Smooth muscle cell (in vitro differentiated cells): ENCODE measurements around the gene IQGAP3. TPM values are rescaled to one million over a fixed set of nuclear protein-coding genes. Genes with fewer than 3 reads are reported as not detected.

Experiments
- DNase-seq: peaks from one replicate; lab custom pipeline; 2025; ENCODE audit not compliant: unreplicated experiment; lab: John Stamatoyannopoulos, UW
- H2AFZ ChIP-seq: fragments of 200-600 bp; sonication (generic); 2 replicates; pipeline ENCODE4 v1.6.0; 2016; ENCODE audit warnings: antibody characterized with exemption, low read depth, mild to moderate bottlenecking
- H3F3A ChIP-seq: fragments of 200-600 bp; sonication (generic); 2 replicates; pipeline ENCODE4 v1.6.0; 2017; ENCODE audit warnings: antibody characterized with exemption, low read depth
- H3K27ac ChIP-seq: fragments of 200-600 bp; sonication (generic); 2 replicates; pipeline ENCODE4 v1.5.1; 2016; ENCODE audit warnings: low read depth, mild to moderate bottlenecking
- H3K27me3 ChIP-seq: fragments of 200-600 bp; sonication (generic); 2 replicates; pipeline ENCODE4 v1.6.1; 2016; ENCODE audit warnings: low read depth, mild to moderate bottlenecking
- H3K36me3 ChIP-seq: fragments of 200-600 bp; sonication (generic); 2 replicates; pipeline ENCODE4 v1.5.1; 2016; ENCODE audit warnings: low read depth
- H3K4me1 ChIP-seq: fragments of 200-600 bp; sonication (generic); 2 replicates; pipeline ENCODE4 v1.5.1; 2016; ENCODE audit warnings: low read depth
- H3K4me2 ChIP-seq: fragments of 200-600 bp; sonication (generic); 2 replicates; pipeline ENCODE4 v1.6.0; 2016; ENCODE audit warnings: mild to moderate bottlenecking
- H3K4me3 ChIP-seq: fragments of 200-600 bp; sonication (generic); 2 replicates; pipeline ENCODE4 v1.5.1; 2016; ENCODE audit warnings: mild to moderate bottlenecking
- H3K79me2 ChIP-seq: fragments of 200-600 bp; sonication (generic); 2 replicates; pipeline ENCODE4 v1.6.0; 2016; ENCODE audit warnings: low read depth, mild to moderate bottlenecking
- H3K9ac ChIP-seq: fragments of 200-600 bp; sonication (generic); 2 replicates; pipeline ENCODE4 v1.6.0; 2016; ENCODE audit warnings: low read depth
- H3K9me3 ChIP-seq: fragments of 200-600 bp; sonication (generic); replicated peaks from 2 replicates; pipeline ENCODE4 v1.5.1; 2016; ENCODE audit warnings: low read depth
- H4K20me1 ChIP-seq: fragments of 200-600 bp; sonication (generic); 2 replicates; pipeline ENCODE4 v1.6.0; 2016; ENCODE audit warnings: low read depth
- WGBS: methylation state at CpG from one replicate; pipeline ENCODE4 v1.1.7; 2016; ENCODE audit warnings: low lambda C conversion rate; 5-methylcytosine and 5-hydroxymethylcytosine counted together
- polyA plus RNA-seq: library from polyadenylated mRNA; unstranded; fragments of >200 nt; fragmentation: Nextera tagmentation; extraction: Ambion mirVana; gene quantifications from 2 replicates; pipeline ENCODE4 v1.2.1, GENCODE V29; 2016
- total RNA-seq: library from RNA; depleted of rRNA; stranded (reverse); fragments of >200 nt; gene quantifications from 2 replicates; pipeline ENCODE4 v1.2.3, GENCODE V29; 2014
- TF ChIP-seq, protein P1 (sequence below): fragments of 200-600 bp; sonication (generic); IDR thresholded peaks from 2 replicates; pipeline ENCODE4 v1.5.1; 2017; ENCODE audit warnings: borderline replicate concordance, mild to moderate bottlenecking, antibody characterized with exemption; ENCODE audit not compliant: insufficient read depth, poor library complexity, severe bottlenecking

IQGAP3 gene
- total and polyA plus RNA-seq, 2 experiments from 2014 or later = 2.6 to 2.9 TPM

DNA sequence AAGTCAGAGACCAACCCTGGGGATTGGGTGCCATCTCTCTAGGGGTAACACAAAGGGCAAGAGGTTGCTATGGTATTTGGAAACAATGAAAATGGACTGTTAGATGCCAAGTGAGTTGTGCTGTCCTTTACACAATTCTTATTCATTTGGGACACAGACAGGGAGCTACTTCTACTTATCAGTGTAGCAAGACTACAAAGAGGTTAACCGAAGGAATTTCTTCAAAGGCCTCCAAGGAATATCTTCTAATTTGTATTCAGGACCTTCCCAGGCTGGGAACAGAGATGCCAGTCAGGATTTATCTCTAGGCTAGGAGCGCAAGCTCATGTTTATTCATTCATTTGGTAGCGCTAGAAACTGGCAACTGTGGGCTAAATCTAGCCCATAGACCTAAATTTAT is 21.8 kb upstream of the IQGAP3 start:
- peaks cover 5% of the 10 kb centered on the region for H3K79me2 ChIP-seq
- 94% methylated on average over 3 of the region's 3 CpGs for WGBS
- no peaks in the 10 kb centered on the region for H3K9me3 ChIP-seq
- H3K27ac ChIP-seq = no peak overlapping the region
- H3F3A ChIP-seq = peaks cover 4% of the 10 kb centered on the region
- no peaks in the 10 kb centered on the region for H4K20me1 ChIP-seq
- no peak for DNase-seq
- H3K4me2 ChIP-seq = no peak overlapping the region
- H3K9ac ChIP-seq = no peak overlapping the region
- no peak overlapping the region for H3K4me3 ChIP-seq
- peaks cover 11% of the 10 kb centered on the region for H3K4me1 ChIP-seq
- H3K27me3 ChIP-seq = no peaks in the 10 kb centered on the region
- no peak overlapping the region for H2AFZ ChIP-seq
- TF ChIP-seq, protein P1, sequence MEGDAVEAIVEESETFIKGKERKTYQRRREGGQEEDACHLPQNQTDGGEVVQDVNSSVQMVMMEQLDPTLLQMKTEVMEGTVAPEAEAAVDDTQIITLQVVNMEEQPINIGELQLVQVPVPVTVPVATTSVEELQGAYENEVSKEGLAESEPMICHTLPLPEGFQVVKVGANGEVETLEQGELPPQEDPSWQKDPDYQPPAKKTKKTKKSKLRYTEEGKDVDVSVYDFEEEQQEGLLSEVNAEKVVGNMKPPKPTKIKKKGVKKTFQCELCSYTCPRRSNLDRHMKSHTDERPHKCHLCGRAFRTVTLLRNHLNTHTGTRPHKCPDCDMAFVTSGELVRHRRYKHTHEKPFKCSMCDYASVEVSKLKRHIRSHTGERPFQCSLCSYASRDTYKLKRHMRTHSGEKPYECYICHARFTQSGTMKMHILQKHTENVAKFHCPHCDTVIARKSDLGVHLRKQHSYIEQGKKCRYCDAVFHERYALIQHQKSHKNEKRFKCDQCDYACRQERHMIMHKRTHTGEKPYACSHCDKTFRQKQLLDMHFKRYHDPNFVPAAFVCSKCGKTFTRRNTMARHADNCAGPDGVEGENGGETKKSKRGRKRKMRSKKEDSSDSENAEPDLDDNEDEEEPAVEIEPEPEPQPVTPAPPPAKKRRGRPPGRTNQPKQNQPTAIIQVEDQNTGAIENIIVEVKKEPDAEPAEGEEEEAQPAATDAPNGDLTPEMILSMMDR = no peak
- no peaks in the 10 kb centered on the region for H3K36me3 ChIP-seq

DNA sequence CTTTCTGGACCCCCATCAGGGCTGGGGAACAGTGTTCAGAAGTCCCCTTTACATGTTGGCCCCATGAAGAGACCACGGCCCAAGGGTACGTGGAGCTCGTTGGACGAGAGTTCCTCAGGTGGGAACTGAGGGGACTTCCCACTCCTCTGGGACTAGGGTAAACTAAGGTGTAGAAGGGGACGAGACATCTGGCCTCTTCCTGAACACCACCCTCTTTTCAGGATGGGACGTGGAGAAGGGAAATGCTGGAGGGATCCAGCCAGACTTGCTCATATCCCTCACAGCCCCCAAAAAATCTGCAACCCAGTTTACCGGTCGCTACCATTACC is 21.3 kb upstream of the IQGAP3 start:
- Histone ChIP-seq H3K9ac (no peak overlapping the region), H3K9me3 (no peaks in the 10 kb centered on the region), H3K27me3 (no peaks in the 10 kb centered on the region), H4K20me1 (no peaks in the 10 kb centered on the region), H3K4me3 (no peak overlapping the region), H3F3A (peaks cover 4% of the 10 kb centered on the region), H3K4me2 (no peak overlapping the region), H3K4me1 (peaks cover 11% of the 10 kb centered on the region), H3K79me2 (peaks cover 1% of the 10 kb centered on the region), H2AFZ (no peak overlapping the region), H3K36me3 (no peaks in the 10 kb centered on the region), H3K27ac (no peak overlapping the region)
- no peak for DNase-seq
- WGBS = 89% methylated on average over 8 of the region's 8 CpGs
- TF ChIP-seq, protein P1 = no peak

DNA sequence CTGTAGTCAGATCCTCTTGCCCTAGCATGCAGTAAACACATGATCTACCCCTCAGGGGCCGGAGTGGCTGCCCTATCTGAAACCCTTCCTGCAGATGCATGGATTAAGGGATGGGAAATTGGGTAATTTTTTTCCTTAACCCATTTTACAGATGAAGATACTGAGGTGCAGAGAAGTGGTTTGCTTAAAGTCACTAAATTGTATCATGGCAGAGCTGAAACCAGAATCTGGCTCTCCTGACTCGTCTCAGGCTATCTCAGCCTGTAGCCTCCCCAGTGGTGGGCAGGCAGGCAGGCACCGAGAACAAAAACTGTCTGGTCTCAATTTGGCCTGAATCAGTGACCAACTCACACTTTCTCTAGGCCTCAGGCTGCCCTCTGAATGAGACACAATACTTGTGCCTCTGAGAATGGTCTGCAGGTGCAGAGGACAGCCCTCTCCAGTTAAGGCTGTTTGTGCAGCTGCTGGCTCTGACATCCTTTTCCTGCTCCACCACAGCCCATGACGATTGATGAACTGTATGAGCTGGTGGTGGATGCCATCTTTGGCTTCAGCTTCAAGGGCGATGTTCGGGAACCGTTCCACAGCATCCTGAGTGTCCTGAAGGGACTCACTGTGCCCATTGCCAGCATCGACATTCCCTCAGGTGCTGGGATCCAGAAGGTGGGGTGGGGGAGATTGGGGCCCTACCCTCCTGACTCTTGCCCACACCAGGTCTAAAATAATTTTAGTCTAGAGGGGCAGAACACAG is 20.7 kb upstream of the IQGAP3 start:
- TF ChIP-seq, protein P1 = no peak
- no peak overlapping the region for H3K4me3 ChIP-seq
- H2AFZ ChIP-seq = no peak overlapping the region
- no peak overlapping the region for H3K4me2 ChIP-seq
- H3F3A ChIP-seq = peaks cover 4% of the 10 kb centered on the region
- WGBS = 96% methylated on average over 8 of the region's 8 CpGs
- no peaks in the 10 kb centered on the region for H3K79me2 ChIP-seq
- no peaks in the 10 kb centered on the region for H3K27me3 ChIP-seq
- H3K27ac ChIP-seq = no peak overlapping the region
- no peak overlapping the region for H3K9ac ChIP-seq
- H4K20me1 ChIP-seq = no peaks in the 10 kb centered on the region
- peaks cover 11% of the 10 kb centered on the region for H3K4me1 ChIP-seq
- H3K36me3 ChIP-seq = no peaks in the 10 kb centered on the region
- no peak for DNase-seq
- no peaks in the 10 kb centered on the region for H3K9me3 ChIP-seq
